ENCODE results near the gene ABHD2.

DNA sequence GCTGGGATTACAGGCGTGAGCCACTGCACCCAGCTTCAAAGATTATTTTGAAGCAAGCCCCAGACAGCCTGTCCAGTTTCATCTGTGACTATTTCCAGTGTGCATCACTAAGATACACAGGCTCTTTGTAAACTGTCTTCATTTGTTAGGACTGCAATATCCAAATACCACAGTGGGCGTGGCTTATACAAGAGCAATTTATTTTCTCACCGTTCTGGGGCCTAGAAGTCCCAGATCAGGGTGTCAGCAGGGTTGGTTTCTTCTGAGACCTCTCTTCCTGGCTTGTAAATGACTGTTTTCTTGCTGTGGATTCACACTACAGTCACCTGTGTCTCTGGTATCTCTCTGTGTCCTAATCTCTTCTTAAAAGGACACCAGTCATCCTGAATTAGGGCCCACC lies 73.4 kb downstream of the ABHD2 start:
- TF ChIP-seq, protein P1, sequence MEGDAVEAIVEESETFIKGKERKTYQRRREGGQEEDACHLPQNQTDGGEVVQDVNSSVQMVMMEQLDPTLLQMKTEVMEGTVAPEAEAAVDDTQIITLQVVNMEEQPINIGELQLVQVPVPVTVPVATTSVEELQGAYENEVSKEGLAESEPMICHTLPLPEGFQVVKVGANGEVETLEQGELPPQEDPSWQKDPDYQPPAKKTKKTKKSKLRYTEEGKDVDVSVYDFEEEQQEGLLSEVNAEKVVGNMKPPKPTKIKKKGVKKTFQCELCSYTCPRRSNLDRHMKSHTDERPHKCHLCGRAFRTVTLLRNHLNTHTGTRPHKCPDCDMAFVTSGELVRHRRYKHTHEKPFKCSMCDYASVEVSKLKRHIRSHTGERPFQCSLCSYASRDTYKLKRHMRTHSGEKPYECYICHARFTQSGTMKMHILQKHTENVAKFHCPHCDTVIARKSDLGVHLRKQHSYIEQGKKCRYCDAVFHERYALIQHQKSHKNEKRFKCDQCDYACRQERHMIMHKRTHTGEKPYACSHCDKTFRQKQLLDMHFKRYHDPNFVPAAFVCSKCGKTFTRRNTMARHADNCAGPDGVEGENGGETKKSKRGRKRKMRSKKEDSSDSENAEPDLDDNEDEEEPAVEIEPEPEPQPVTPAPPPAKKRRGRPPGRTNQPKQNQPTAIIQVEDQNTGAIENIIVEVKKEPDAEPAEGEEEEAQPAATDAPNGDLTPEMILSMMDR (IDR thresholded peaks at IDR 0.05), result no peak
- no peak for TF ChIP-seq POLR2A (IDR thresholded peaks at IDR 0.05)

Data from adrenal gland (tissue), 5 donors.